ENCODE data around the gene ANTXR2. TPM values are rescaled to one million over a fixed set of nuclear protein-coding genes. Genes with fewer than 3 reads are reported as not detected.

Gene ANTXR2
- total RNA-seq, 4 donors from 2014 or later: 319 to 518 (median 329) TPM

DNA sequence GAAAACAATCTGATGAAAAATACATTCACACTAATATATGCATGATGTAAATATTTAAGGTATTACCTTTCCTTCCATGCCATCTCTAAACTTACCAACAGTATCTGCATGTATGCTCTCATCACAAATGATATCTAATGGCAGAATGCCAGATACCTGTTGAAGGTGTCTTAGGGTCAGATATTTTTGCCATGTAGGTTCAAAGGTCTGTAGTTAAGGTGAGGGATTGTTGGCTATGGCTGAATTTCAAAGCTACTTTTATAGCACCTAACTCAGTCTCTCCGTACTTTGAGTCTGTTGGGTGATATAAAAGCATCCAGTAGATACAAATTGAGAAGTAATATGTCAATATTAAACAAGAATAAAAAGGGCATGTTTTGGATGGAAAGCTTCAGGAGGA is 19.8 kb upstream of the ANTXR2 start:
- H3K4me1 ChIP-seq: peaks cover 6 to 16% (median 12%) of the 10 kb centered on the region in 4 donors
- 100% methylated on average over 1 of the region's 1 CpG for WGBS
- intact Hi-C loops (cut with DNase I): no loop called here

DNA sequence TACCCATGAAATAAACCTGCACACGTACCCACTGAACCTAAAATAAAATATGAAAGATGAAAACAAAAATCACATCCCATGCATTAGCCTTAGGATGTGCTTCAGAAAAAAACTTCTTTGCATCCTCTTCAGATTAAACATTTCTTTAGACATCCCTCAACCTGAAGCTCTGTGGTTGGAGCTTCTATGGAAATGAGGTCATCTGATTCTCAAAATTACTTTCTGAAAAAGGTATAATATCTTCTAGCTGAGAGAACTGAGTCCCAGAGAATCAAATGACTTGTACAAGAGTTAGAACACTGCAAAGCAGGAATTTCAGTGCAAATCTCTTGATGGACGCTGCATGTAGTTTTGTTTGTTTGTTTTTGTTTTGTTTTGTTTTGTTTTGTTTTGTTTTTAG is 19.1 kb upstream of the ANTXR2 start:
- WGBS: 88% methylated on average over 2 of the region's 2 CpGs
- Histone ChIP-seq H3K4me1 (peaks cover 0 to 8% (median 5%) of the 10 kb centered on the region in 4 donors), H3K27ac (replicated peaks in 1 of 4) (no peak overlapping the region), H3K27me3 (no peaks in the 10 kb centered on the region), H3K36me3 (no peaks in the 10 kb centered on the region), H3K9me3 (no peaks in the 10 kb centered on the region), H3K4me3 (no peak overlapping the region)
- TF ChIP-seq POLR2A (IDR thresholded peaks at IDR 0.05; ENCODE audit: low read depth): no peak
- no peak for TF ChIP-seq POLR2AphosphoS5 (IDR thresholded peaks at IDR 0.05)
- TF ChIP-seq, protein P1, sequence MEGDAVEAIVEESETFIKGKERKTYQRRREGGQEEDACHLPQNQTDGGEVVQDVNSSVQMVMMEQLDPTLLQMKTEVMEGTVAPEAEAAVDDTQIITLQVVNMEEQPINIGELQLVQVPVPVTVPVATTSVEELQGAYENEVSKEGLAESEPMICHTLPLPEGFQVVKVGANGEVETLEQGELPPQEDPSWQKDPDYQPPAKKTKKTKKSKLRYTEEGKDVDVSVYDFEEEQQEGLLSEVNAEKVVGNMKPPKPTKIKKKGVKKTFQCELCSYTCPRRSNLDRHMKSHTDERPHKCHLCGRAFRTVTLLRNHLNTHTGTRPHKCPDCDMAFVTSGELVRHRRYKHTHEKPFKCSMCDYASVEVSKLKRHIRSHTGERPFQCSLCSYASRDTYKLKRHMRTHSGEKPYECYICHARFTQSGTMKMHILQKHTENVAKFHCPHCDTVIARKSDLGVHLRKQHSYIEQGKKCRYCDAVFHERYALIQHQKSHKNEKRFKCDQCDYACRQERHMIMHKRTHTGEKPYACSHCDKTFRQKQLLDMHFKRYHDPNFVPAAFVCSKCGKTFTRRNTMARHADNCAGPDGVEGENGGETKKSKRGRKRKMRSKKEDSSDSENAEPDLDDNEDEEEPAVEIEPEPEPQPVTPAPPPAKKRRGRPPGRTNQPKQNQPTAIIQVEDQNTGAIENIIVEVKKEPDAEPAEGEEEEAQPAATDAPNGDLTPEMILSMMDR (IDR thresholded peaks at IDR 0.05): no peak
- no peak for TF ChIP-seq EP300 (IDR thresholded peaks at IDR 0.05)
- DNase-seq (ENCODE audit: extremely low spot score): no peak
- intact Hi-C loops (cut with DNase I): no loop called here

More for the DNA sequence above, 19.8 kb upstream of the ANTXR2 start:
- H3K36me3 ChIP-seq: no peaks in the 10 kb centered on the region
- no peak for DNase-seq (ENCODE audit: extremely low spot score)
- H3K4me3 ChIP-seq: no peak overlapping the region
- no peaks in the 10 kb centered on the region for H3K27me3 ChIP-seq
- no peak overlapping the region for H3K27ac ChIP-seq (replicated peaks in 1 of 4)
- no peaks in the 10 kb centered on the region for H3K9me3 ChIP-seq
- TF ChIP-seq, protein P1 (IDR thresholded peaks at IDR 0.05): no peak
- TF ChIP-seq EP300 (IDR thresholded peaks at IDR 0.05) (no peak), POLR2A (IDR thresholded peaks at IDR 0.05; ENCODE audit: low read depth) (no peak), POLR2AphosphoS5 (IDR thresholded peaks at IDR 0.05) (no peak)

DNA sequence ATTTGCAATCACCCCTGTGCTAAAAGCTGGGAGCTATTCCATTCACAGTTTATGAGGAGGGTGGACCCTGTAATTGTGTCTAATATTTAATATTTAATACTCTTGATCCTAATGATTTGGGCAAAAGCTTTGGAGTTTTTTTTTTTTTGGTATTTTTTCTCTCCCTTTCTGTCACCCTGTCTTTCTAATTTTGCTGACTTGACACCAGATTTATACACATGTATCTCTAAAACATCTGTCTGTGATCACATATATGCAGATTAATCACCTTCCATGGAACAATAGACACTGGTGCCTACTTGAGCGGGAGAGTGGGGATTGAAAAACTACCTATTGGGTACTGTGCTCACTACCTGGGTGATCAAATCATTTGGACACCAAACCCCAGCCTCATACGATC is 18.7 kb upstream of the ANTXR2 start:
- WGBS: 95% methylated on average over 2 of the region's 2 CpGs
- H3K4me1 ChIP-seq: peaks cover 0 to 4% (median 2%) of the 10 kb centered on the region in 4 donors
- intact Hi-C loops (cut with DNase I): no loop called here
- H3K27ac ChIP-seq (replicated peaks in 1 of 4): no peak overlapping the region
- H3K4me3 ChIP-seq: no peak overlapping the region
- DNase-seq (ENCODE audit: extremely low spot score): no peak
- no peaks in the 10 kb centered on the region for H3K27me3 ChIP-seq
- TF ChIP-seq EP300 (IDR thresholded peaks at IDR 0.05): no peak
- TF ChIP-seq POLR2A (IDR thresholded peaks at IDR 0.05; ENCODE audit: low read depth): no peak
- TF ChIP-seq, protein P1 (IDR thresholded peaks at IDR 0.05): no peak
- no peak for TF ChIP-seq POLR2AphosphoS5 (IDR thresholded peaks at IDR 0.05)
- H3K36me3 ChIP-seq: no peaks in the 10 kb centered on the region
- no peaks in the 10 kb centered on the region for H3K9me3 ChIP-seq

DNA sequence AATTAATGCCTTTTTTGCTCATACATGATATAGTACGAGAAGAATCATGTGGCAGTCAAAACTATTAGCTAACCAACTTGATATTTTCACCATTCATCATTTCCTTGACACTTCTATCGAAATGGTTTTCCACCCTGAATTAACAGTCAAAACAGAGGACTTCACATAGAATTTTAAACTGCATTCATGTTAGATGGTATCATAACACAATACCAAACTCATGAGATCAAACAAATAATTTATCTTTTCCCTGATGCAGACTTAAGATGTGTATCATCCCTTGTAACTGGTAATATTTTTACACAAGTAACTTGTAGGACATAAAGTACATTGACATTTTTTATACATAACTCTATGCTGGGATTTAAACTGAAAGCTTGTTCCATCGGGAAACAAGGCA is 18.2 kb upstream of the ANTXR2 start:
- TF ChIP-seq, protein P1 (IDR thresholded peaks at IDR 0.05): no peak
- no peak for TF ChIP-seq POLR2A (IDR thresholded peaks at IDR 0.05; ENCODE audit: low read depth)
- TF ChIP-seq EP300 (IDR thresholded peaks at IDR 0.05): no peak
- TF ChIP-seq POLR2AphosphoS5 (IDR thresholded peaks at IDR 0.05): no peak
- 76% methylated on average over 3 of the region's 3 CpGs for WGBS
- no peak for DNase-seq (ENCODE audit: extremely low spot score)
- Histone ChIP-seq H3K9me3 (no peaks in the 10 kb centered on the region), H3K4me1 (no peaks in the 10 kb centered on the region), H3K36me3 (no peaks in the 10 kb centered on the region), H3K27ac (replicated peaks in 1 of 4) (no peak overlapping the region), H3K4me3 (no peak overlapping the region), H3K27me3 (no peaks in the 10 kb centered on the region)
- intact Hi-C loops (cut with DNase I): no loop called here

DNA sequence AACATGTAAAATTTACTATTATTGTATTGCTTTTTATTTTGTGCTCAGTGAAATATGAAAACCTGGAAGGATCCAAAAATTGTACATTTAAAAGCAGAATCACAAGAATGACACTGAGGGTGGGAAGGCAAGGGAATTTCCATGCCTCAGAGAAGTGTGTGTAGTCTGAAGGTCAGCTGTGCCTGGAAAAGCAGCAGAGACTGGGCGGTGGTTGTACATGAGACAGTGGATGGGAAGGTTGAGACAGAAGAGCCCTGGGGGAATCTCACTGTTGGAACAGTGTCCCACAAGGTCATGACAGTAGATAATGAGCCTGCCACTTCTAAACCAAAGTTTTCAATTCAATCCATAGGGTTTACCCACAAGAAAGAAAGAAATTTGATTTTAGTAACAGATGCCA is 17.1 kb upstream of the ANTXR2 start:
- Histone ChIP-seq H3K4me3 (no peak overlapping the region), H3K27me3 (no peaks in the 10 kb centered on the region), H3K9me3 (no peaks in the 10 kb centered on the region), H3K36me3 (no peaks in the 10 kb centered on the region), H3K4me1 (no peaks in the 10 kb centered on the region), H3K27ac (replicated peaks in 1 of 4) (no peak overlapping the region)
- TF ChIP-seq, protein P1 (IDR thresholded peaks at IDR 0.05): no peak
- no peak for TF ChIP-seq EP300 (IDR thresholded peaks at IDR 0.05)
- TF ChIP-seq POLR2A (IDR thresholded peaks at IDR 0.05; ENCODE audit: low read depth): no peak
- TF ChIP-seq POLR2AphosphoS5 (IDR thresholded peaks at IDR 0.05): no peak
- 80% methylated on average over 1 of the region's 1 CpG for WGBS
- DNase-seq (ENCODE audit: extremely low spot score): no peak
- intact Hi-C loops (cut with DNase I): no loop called here

Data from esophagus muscularis mucosa (tissue), 4 donors.